SK-N-MC (cell line): ENCODE measurements around the gene RNF31.

Experiments used
- EZH2 ChIP-seq: fragments of 200-600 bp; sonication (generic); IDR thresholded peaks from one replicate; pipeline ENCODE4 v1.6.1; 2017; ENCODE audit warnings: antibody characterized with exemption
- POLR2AphosphoS5 ChIP-seq: IDR thresholded peaks from 2 replicates; pipeline ENCODE4 v1.6.1; 2012; ENCODE audit warnings: mild to moderate bottlenecking, low read depth, low read length, borderline replicate concordance

- TF ChIP-seq EZH2 = no peak
- no peak for TF ChIP-seq POLR2AphosphoS5
Measured at GRCh38 chr14:24144451-24144850, 2.8 kb upstream of the RNF31 start.
